HEK293 (cell line): Measurements from ENCODE around the gene GLYATL3.

Experiments used
- MEIS1 ChIP-seq: sonication (generic); formaldehyde crosslinking; IDR thresholded peaks from 2 replicates; pipeline ENCODE4 v1.8.1; 2022; ENCODE audit warnings: missing genetic modification reagents, mild to moderate bottlenecking, borderline replicate concordance
- ZNF350 ChIP-seq: fragments of 450-650 bp; formaldehyde crosslinking; IDR thresholded peaks from 2 replicates; pipeline ENCODE4 v1.5.0; 2017; ENCODE audit warnings: missing biosample characterization, mild to moderate bottlenecking, missing genetic modification characterization
- ZNF391 ChIP-seq: fragments of 450-650 bp; formaldehyde crosslinking; IDR thresholded peaks from 2 replicates; pipeline ENCODE4 v1.5.1; 2016; ENCODE audit warnings: low read depth, missing biosample characterization, missing genetic modification characterization, borderline replicate concordance
- ZNF426 ChIP-seq: fragments of 450-650 bp; formaldehyde crosslinking; IDR thresholded peaks from 2 replicates; pipeline ENCODE4 v1.5.1; 2017; ENCODE audit warnings: missing biosample characterization, missing genetic modification characterization, mild to moderate bottlenecking, inconsistent platforms, moderate library complexity
- TF ChIP-seq, protein P1 (sequence below): fragments of 450-650 bp; formaldehyde crosslinking; IDR thresholded peaks from 2 replicates; pipeline ENCODE4 v1.5.1; 2016; ENCODE audit warnings: missing biosample characterization, missing genetic modification characterization
- TF ChIP-seq, protein P2 (sequence below): fragments of 450-650 bp; formaldehyde crosslinking; IDR thresholded peaks from 2 replicates; pipeline ENCODE4 v1.5.1; 2016; ENCODE audit warnings: missing biosample characterization, missing genetic modification characterization
- TF ChIP-seq, protein P3 (sequence below): fragments of 450-650 bp; formaldehyde crosslinking; IDR thresholded peaks from 2 replicates; pipeline ENCODE4 v1.5.1; 2017; ENCODE audit warnings: missing biosample characterization, missing genetic modification characterization
- TF ChIP-seq, protein P4 (sequence below): fragments of 450-650 bp; formaldehyde crosslinking; IDR thresholded peaks from 2 replicates; pipeline ENCODE4 v1.5.1; 2017; ENCODE audit warnings: missing biosample characterization, missing genetic modification characterization

DNA sequence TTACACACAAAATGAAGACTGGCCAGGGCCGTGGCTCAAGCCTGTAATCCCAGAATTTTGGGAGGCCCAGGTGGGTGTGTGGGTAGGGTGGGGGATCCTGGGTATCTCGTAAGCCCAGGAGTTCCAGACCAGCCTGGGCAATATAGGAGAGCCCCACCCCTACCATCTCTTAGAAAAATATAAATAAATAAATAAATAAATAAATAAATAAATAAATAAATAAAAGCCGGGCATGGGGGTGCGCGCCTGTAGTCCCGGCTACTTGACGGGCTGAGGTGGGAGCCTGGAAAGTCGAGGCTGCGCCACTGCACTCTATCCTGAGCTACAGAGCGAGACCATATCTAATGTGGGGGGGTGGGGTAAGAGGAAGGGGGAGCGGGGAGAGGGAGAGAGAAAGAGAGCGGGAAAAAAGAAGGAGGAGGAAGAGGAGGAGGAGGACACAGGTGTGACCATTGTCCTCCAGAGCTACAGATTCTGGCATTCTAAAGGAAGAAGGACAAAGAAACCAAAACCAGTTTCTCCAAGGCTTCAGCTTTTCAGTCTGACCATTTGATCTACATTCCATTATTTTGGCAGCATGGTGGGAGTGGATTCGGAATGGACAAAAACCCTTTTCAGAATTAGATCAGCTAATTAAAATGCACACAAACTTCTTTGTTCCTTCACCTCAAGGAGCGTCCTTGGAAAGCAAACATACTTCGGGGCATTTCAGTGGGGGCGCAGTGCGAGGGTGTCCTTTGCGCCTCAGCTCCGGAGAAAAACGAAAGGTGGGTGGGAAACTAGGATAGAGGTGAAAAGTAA, 50.2 kb downstream of the GLYATL3 start:
- TF ChIP-seq, protein P1, sequence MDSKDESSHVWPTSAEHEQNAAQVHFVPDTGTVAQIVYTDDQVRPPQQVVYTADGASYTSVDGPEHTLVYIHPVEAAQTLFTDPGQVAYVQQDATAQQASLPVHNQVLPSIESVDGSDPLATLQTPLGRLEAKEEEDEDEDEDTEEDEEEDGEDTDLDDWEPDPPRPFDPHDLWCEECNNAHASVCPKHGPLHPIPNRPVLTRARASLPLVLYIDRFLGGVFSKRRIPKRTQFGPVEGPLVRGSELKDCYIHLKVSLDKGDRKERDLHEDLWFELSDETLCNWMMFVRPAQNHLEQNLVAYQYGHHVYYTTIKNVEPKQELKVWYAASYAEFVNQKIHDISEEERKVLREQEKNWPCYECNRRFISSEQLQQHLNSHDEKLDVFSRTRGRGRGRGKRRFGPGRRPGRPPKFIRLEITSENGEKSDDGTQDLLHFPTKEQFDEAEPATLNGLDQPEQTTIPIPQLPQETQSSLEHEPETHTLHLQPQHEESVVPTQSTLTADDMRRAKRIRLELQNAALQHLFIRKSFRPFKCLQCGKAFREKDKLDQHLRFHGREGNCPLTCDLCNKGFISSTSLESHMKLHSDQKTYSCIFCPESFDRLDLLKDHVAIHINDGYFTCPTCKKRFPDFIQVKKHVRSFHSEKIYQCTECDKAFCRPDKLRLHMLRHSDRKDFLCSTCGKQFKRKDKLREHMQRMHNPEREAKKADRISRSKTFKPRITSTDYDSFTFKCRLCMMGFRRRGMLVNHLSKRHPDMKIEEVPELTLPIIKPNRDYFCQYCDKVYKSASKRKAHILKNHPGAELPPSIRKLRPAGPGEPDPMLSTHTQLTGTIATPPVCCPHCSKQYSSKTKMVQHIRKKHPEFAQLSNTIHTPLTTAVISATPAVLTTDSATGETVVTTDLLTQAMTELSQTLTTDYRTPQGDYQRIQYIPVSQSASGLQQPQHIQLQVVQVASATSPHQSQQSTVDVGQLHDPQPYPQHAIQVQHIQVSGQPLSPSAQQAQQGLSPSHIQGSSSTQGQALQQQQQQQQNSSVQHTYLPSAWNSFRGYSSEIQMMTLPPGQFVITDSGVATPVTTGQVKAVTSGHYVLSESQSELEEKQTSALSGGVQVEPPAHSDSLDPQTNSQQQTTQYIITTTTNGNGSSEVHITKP = no peak
- no peak for TF ChIP-seq ZNF391 (tag by site-specific recombination)
- TF ChIP-seq, protein P2, sequence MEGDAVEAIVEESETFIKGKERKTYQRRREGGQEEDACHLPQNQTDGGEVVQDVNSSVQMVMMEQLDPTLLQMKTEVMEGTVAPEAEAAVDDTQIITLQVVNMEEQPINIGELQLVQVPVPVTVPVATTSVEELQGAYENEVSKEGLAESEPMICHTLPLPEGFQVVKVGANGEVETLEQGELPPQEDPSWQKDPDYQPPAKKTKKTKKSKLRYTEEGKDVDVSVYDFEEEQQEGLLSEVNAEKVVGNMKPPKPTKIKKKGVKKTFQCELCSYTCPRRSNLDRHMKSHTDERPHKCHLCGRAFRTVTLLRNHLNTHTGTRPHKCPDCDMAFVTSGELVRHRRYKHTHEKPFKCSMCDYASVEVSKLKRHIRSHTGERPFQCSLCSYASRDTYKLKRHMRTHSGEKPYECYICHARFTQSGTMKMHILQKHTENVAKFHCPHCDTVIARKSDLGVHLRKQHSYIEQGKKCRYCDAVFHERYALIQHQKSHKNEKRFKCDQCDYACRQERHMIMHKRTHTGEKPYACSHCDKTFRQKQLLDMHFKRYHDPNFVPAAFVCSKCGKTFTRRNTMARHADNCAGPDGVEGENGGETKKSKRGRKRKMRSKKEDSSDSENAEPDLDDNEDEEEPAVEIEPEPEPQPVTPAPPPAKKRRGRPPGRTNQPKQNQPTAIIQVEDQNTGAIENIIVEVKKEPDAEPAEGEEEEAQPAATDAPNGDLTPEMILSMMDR (tag by site-specific recombination) = peak; percentile 74
- no peak for TF ChIP-seq ZNF350 (tag by site-specific recombination)
- peak; percentile 86 for TF ChIP-seq ZNF426 (tag by site-specific recombination)
- no peak for TF ChIP-seq MEIS1 (CRISPR knock-in tag)
- TF ChIP-seq, protein P3, sequence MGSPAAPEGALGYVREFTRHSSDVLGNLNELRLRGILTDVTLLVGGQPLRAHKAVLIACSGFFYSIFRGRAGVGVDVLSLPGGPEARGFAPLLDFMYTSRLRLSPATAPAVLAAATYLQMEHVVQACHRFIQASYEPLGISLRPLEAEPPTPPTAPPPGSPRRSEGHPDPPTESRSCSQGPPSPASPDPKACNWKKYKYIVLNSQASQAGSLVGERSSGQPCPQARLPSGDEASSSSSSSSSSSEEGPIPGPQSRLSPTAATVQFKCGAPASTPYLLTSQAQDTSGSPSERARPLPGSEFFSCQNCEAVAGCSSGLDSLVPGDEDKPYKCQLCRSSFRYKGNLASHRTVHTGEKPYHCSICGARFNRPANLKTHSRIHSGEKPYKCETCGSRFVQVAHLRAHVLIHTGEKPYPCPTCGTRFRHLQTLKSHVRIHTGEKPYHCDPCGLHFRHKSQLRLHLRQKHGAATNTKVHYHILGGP (tag by site-specific recombination) = peak; percentile 64; the same call in 1 of the 2 replicates
- TF ChIP-seq, protein P4, sequence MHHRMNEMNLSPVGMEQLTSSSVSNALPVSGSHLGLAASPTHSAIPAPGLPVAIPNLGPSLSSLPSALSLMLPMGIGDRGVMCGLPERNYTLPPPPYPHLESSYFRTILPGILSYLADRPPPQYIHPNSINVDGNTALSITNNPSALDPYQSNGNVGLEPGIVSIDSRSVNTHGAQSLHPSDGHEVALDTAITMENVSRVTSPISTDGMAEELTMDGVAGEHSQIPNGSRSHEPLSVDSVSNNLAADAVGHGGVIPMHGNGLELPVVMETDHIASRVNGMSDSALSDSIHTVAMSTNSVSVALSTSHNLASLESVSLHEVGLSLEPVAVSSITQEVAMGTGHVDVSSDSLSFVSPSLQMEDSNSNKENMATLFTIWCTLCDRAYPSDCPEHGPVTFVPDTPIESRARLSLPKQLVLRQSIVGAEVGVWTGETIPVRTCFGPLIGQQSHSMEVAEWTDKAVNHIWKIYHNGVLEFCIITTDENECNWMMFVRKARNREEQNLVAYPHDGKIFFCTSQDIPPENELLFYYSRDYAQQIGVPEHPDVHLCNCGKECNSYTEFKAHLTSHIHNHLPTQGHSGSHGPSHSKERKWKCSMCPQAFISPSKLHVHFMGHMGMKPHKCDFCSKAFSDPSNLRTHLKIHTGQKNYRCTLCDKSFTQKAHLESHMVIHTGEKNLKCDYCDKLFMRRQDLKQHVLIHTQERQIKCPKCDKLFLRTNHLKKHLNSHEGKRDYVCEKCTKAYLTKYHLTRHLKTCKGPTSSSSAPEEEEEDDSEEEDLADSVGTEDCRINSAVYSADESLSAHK (tag by site-specific recombination) = no peak
